Chondrocyte (in vitro differentiated cells): ENCODE results near the gene NRXN3. TPM values are rescaled to one million over a fixed set of nuclear protein-coding genes. Genes with fewer than 3 reads are reported as not detected.

Source experiments
- DNase-seq: peaks from one replicate; pipeline ENCODE4 v3.0.0; 2021; ENCODE audit warnings: mixed read lengths, low spot score
- H3K27ac Mint-ChIP-seq: one replicate; pipeline ENCODE4 v1.8.0; 2021; ENCODE audit warnings: mild to moderate bottlenecking, moderate library complexity, mixed read lengths; ENCODE audit not compliant: unreplicated experiment
- H3K27me3 Mint-ChIP-seq: 2 replicates; pipeline ENCODE4 v1.8.0; 2021; ENCODE audit warnings: low read depth, mixed read lengths
- H3K36me3 Mint-ChIP-seq: 2 replicates; pipeline ENCODE4 v1.8.0; 2021; ENCODE audit warnings: low read depth, mixed read lengths
- H3K4me1 Mint-ChIP-seq: 2 replicates; pipeline ENCODE4 v1.8.0; 2021; ENCODE audit warnings: low read depth, mild to moderate bottlenecking, mixed read lengths
- H3K4me3 Mint-ChIP-seq: one replicate; pipeline ENCODE4 v1.8.0; 2021; ENCODE audit warnings: mild to moderate bottlenecking, moderate library complexity, mixed read lengths; ENCODE audit not compliant: unreplicated experiment
- H3K9me3 Mint-ChIP-seq: 2 replicates; pipeline ENCODE4 v1.8.0; 2021; ENCODE audit warnings: low read depth, mixed read lengths
- total RNA-seq: library from RNA; stranded (reverse); gene quantifications from 3 replicates; pipeline ENCODE4 v1.2.1, GENCODE V29; 2021
- TF ChIP-seq, protein P1 (sequence below): fragments of 200-600 bp; sonication (generic); IDR thresholded peaks from 2 replicates; pipeline ENCODE4 v1.5.0; 2021; ENCODE audit warnings: antibody characterized with exemption, mild to moderate bottlenecking, moderate library complexity

Gene NRXN3
- total RNA-seq, 1 donor from 2014 or later: 7.9 TPM

DNA sequence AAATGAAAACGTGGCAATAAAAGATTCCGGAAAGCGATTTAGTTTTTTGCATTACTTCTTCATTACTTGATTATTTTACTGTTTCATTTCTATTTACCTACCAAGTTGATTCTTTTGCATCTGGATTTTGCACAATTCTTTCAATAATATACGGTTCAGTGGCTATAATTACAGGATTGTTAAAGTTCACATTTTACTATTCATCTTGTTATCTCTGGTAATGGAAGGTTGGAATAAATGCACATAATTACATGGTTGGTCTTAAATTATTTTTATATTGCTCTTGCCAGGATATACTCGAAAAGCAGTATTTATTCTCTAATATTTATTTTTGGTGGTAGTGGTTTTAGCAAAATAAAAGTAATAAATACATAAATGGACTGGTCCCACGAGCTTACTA is 1203.3 kb downstream of the NRXN3 start:
- H3K4me3 Mint-ChIP-seq: no peak overlapping the region
- peaks cover 8% of the 10 kb centered on the region for H3K9me3 Mint-ChIP-seq
- H3K4me1 Mint-ChIP-seq: peaks cover 18% of the 10 kb centered on the region
- H3K27ac Mint-ChIP-seq: no peak overlapping the region
- no peaks in the 10 kb centered on the region for H3K27me3 Mint-ChIP-seq
- TF ChIP-seq, protein P1, sequence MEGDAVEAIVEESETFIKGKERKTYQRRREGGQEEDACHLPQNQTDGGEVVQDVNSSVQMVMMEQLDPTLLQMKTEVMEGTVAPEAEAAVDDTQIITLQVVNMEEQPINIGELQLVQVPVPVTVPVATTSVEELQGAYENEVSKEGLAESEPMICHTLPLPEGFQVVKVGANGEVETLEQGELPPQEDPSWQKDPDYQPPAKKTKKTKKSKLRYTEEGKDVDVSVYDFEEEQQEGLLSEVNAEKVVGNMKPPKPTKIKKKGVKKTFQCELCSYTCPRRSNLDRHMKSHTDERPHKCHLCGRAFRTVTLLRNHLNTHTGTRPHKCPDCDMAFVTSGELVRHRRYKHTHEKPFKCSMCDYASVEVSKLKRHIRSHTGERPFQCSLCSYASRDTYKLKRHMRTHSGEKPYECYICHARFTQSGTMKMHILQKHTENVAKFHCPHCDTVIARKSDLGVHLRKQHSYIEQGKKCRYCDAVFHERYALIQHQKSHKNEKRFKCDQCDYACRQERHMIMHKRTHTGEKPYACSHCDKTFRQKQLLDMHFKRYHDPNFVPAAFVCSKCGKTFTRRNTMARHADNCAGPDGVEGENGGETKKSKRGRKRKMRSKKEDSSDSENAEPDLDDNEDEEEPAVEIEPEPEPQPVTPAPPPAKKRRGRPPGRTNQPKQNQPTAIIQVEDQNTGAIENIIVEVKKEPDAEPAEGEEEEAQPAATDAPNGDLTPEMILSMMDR: no peak
- DNase-seq: no peak
- H3K36me3 Mint-ChIP-seq: no peaks in the 10 kb centered on the region

DNA sequence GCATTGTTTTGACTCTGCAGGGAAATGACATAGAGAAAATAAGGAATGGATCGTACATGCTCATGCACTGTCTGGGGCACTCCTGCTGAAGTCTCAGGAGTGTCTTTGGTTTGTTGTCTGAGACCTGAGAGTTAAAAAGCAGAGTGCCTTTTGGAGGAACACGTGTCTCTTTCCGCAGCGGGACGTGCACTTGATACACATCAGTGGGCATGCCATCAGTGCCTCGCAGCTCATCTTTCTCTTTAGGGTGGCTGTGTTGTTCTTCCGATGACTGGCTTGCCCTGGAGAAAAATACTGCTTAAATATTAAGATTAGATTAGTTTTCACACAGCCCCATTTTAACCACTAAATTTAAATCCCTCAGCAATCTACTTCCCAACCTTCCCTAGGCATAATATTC is 1205.2 kb downstream of the NRXN3 start:
- no peaks in the 10 kb centered on the region for H3K9me3 Mint-ChIP-seq
- no peaks in the 10 kb centered on the region for H3K36me3 Mint-ChIP-seq
- no peak overlapping the region for H3K4me3 Mint-ChIP-seq
- DNase-seq: no peak
- TF ChIP-seq, protein P1: no peak
- peaks cover 2% of the 10 kb centered on the region for H3K4me1 Mint-ChIP-seq
- H3K27ac Mint-ChIP-seq: no peak overlapping the region
- H3K27me3 Mint-ChIP-seq: no peaks in the 10 kb centered on the region

DNA sequence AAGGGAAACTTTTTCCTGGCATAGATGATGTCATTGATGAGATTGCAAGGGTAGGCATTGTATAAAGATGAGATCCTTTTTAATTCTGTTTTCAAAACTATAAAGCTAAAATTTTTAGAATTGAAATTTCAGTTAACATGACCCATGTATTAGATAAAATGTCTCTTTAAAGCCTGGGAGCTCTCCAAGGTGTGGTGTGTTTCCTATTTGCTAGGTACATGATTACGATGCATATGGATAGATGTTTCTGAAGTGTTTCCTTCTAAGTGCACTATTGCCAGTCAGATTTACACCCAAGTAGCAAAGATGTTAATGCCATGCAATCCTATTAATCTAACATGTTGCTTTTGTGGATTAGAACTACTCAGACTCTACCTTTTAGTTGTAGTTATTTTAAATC is 1206.4 kb downstream of the NRXN3 start:
- H3K36me3 Mint-ChIP-seq: no peaks in the 10 kb centered on the region
- peaks cover 2% of the 10 kb centered on the region for H3K4me1 Mint-ChIP-seq
- H3K9me3 Mint-ChIP-seq: no peaks in the 10 kb centered on the region
- H3K4me3 Mint-ChIP-seq: no peak overlapping the region
- H3K27me3 Mint-ChIP-seq: no peaks in the 10 kb centered on the region
- TF ChIP-seq, protein P1: no peak
- no peak overlapping the region for H3K27ac Mint-ChIP-seq
- DNase-seq: no peak

DNA sequence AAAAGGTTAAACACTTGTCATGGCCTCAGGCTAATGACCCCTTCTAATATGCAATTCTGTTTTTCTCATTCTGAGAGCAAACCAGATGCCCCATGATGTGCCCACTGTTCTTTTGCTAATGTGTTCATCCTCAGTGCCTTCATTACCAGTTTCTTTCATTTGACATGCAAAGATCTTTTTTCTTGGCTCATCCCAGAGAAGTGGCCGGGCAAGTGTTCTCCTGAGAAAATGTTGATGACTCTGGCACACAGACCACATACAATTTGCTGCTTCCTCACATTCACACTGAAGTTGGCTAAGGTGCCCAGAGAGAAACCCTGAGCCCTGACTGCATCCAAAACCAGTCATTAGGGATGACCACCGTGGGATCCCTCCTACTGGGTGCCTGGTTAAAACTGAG is 1207.8 kb downstream of the NRXN3 start:
- H3K9me3 Mint-ChIP-seq: no peaks in the 10 kb centered on the region
- no peak overlapping the region for H3K27ac Mint-ChIP-seq
- no peak for DNase-seq
- H3K4me3 Mint-ChIP-seq: no peak overlapping the region
- H3K36me3 Mint-ChIP-seq: no peaks in the 10 kb centered on the region
- peaks cover 2% of the 10 kb centered on the region for H3K4me1 Mint-ChIP-seq
- TF ChIP-seq, protein P1: no peak
- no peaks in the 10 kb centered on the region for H3K27me3 Mint-ChIP-seq

DNA sequence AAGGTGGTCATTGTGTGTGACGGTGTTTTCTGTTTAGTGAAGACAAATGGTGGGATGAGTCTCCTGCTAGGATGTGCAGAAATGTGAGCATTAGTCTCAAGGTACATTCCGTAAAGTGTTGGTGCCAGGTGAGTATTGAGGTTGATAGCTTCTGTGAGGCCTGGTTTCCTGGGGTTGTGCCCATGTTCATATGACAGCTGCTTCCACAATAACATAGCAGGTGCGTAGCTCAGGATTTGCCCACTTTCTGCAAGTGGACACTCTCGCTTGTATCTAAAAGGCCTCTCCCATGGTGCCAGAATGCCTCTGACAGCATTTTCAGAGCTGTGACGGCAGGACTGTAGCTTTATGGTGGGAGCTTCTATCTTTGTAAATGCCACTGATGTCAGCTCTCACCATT is 1209.1 kb downstream of the NRXN3 start:
- no peak overlapping the region for H3K27ac Mint-ChIP-seq
- DNase-seq: no peak
- TF ChIP-seq, protein P1: no peak
- no peaks in the 10 kb centered on the region for H3K9me3 Mint-ChIP-seq
- no peaks in the 10 kb centered on the region for H3K27me3 Mint-ChIP-seq
- no peak overlapping the region for H3K4me3 Mint-ChIP-seq
- H3K4me1 Mint-ChIP-seq: peaks cover 10% of the 10 kb centered on the region
- H3K36me3 Mint-ChIP-seq: no peaks in the 10 kb centered on the region
